Smooth muscle cell (in vitro differentiated cells): ENCODE results near the gene CTCFL. TPM values are rescaled to one million over a fixed set of nuclear protein-coding genes. Genes with fewer than 3 reads are reported as not detected.
A peak's percentile ranks its signal among the peaks of the same experiment; 100 is the strongest.

Experiments used
- DNase-seq: peaks from one replicate; lab custom pipeline; 2025; ENCODE audit not compliant: unreplicated experiment; lab: John Stamatoyannopoulos, UW
- H2AFZ ChIP-seq: fragments of 200-600 bp; sonication (generic); 2 replicates; pipeline ENCODE4 v1.6.0; 2016; ENCODE audit warnings: antibody characterized with exemption, low read depth, mild to moderate bottlenecking
- H3F3A ChIP-seq: fragments of 200-600 bp; sonication (generic); 2 replicates; pipeline ENCODE4 v1.6.0; 2017; ENCODE audit warnings: antibody characterized with exemption, low read depth
- H3K27ac ChIP-seq: fragments of 200-600 bp; sonication (generic); 2 replicates; pipeline ENCODE4 v1.5.1; 2016; ENCODE audit warnings: low read depth, mild to moderate bottlenecking
- H3K27me3 ChIP-seq: fragments of 200-600 bp; sonication (generic); 2 replicates; pipeline ENCODE4 v1.6.1; 2016; ENCODE audit warnings: low read depth, mild to moderate bottlenecking
- H3K36me3 ChIP-seq: fragments of 200-600 bp; sonication (generic); 2 replicates; pipeline ENCODE4 v1.5.1; 2016; ENCODE audit warnings: low read depth
- H3K4me1 ChIP-seq: fragments of 200-600 bp; sonication (generic); 2 replicates; pipeline ENCODE4 v1.5.1; 2016; ENCODE audit warnings: low read depth
- H3K4me2 ChIP-seq: fragments of 200-600 bp; sonication (generic); 2 replicates; pipeline ENCODE4 v1.6.0; 2016; ENCODE audit warnings: mild to moderate bottlenecking
- H3K4me3 ChIP-seq: fragments of 200-600 bp; sonication (generic); 2 replicates; pipeline ENCODE4 v1.5.1; 2016; ENCODE audit warnings: mild to moderate bottlenecking
- H3K79me2 ChIP-seq: fragments of 200-600 bp; sonication (generic); 2 replicates; pipeline ENCODE4 v1.6.0; 2016; ENCODE audit warnings: low read depth, mild to moderate bottlenecking
- H3K9ac ChIP-seq: fragments of 200-600 bp; sonication (generic); 2 replicates; pipeline ENCODE4 v1.6.0; 2016; ENCODE audit warnings: low read depth
- H3K9me3 ChIP-seq: fragments of 200-600 bp; sonication (generic); replicated peaks from 2 replicates; pipeline ENCODE4 v1.5.1; 2016; ENCODE audit warnings: low read depth
- H4K20me1 ChIP-seq: fragments of 200-600 bp; sonication (generic); 2 replicates; pipeline ENCODE4 v1.6.0; 2016; ENCODE audit warnings: low read depth
- WGBS: methylation state at CpG from one replicate; pipeline ENCODE4 v1.1.7; 2016; ENCODE audit warnings: low lambda C conversion rate; 5-methylcytosine and 5-hydroxymethylcytosine counted together
- polyA plus RNA-seq: library from polyadenylated mRNA; unstranded; fragments of >200 nt; fragmentation: Nextera tagmentation; extraction: Ambion mirVana; gene quantifications from 2 replicates; pipeline ENCODE4 v1.2.1, GENCODE V29; 2016
- total RNA-seq: library from RNA; depleted of rRNA; stranded (reverse); fragments of >200 nt; gene quantifications from 2 replicates; pipeline ENCODE4 v1.2.3, GENCODE V29; 2014
- TF ChIP-seq, protein P1 (sequence below): fragments of 200-600 bp; sonication (generic); IDR thresholded peaks from 2 replicates; pipeline ENCODE4 v1.5.1; 2017; ENCODE audit warnings: borderline replicate concordance, mild to moderate bottlenecking, antibody characterized with exemption; ENCODE audit not compliant: insufficient read depth, poor library complexity, severe bottlenecking

CTCFL gene
- total and polyA plus RNA-seq, 2 experiments from 2014 or later = not detected

DNA sequence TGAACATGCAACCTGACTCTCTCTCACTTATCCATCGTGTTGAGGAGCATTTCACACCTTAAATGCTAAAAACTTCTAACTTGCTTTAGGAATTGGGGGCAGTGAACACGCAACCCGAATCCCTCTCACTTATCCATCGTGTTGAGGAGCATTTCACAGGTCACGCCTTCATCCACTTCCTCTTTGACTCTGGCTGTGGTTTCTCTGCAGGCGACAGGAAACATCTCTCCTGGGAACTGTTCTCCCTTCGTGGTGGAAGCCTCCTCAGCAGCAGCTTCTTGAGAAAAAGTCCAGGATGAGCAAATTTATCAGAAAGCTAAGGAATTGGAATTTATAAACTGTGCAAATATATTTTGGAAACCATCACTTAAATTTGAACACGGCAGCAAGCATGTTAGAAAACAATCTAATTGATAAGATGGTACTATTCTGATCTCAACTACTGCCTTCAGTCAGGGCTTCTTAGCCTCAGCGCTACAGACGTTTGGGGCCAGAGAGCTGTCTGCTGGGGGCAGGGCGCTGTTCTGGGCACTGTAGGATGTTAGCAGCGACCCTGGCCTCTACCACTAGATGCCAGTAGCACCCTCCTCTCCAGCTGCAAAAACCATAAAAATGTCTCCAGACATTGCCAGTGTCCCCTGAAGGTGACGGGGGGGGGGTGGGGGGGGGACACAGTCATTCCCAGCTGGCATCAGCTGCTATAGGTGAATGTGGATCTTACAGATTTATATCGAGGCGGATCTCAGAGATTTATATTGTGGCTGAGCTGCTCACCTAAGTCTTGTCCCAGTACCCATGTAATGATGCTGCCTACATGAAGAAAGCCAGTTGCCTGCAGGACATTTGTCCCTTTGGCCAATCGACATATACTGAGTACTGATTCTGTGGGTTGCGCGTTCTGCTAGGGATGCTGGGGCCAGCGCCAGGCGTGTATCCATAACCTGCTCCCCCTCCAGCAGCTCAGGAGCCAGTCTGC, 26.2 kb downstream of the CTCFL start:
- Histone ChIP-seq H2AFZ (peak overlapping the region; percentile 16), H4K20me1 (no peaks in the 10 kb centered on the region), H3K36me3 (no peaks in the 10 kb centered on the region), H3K9me3 (no peaks in the 10 kb centered on the region), H3K4me3 (no peak overlapping the region), H3K4me2 (peak overlapping the region; percentile 34), H3K79me2 (no peaks in the 10 kb centered on the region), H3K9ac (no peak overlapping the region), H3K4me1 (peaks cover 11% of the 10 kb centered on the region), H3F3A (no peaks in the 10 kb centered on the region), H3K27ac (no peak overlapping the region), H3K27me3 (peaks cover 4% of the 10 kb centered on the region)
- DNase-seq = no peak
- 46% methylated on average over 20 of the region's 20 CpGs for WGBS
- TF ChIP-seq, protein P1, sequence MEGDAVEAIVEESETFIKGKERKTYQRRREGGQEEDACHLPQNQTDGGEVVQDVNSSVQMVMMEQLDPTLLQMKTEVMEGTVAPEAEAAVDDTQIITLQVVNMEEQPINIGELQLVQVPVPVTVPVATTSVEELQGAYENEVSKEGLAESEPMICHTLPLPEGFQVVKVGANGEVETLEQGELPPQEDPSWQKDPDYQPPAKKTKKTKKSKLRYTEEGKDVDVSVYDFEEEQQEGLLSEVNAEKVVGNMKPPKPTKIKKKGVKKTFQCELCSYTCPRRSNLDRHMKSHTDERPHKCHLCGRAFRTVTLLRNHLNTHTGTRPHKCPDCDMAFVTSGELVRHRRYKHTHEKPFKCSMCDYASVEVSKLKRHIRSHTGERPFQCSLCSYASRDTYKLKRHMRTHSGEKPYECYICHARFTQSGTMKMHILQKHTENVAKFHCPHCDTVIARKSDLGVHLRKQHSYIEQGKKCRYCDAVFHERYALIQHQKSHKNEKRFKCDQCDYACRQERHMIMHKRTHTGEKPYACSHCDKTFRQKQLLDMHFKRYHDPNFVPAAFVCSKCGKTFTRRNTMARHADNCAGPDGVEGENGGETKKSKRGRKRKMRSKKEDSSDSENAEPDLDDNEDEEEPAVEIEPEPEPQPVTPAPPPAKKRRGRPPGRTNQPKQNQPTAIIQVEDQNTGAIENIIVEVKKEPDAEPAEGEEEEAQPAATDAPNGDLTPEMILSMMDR = no peak

DNA sequence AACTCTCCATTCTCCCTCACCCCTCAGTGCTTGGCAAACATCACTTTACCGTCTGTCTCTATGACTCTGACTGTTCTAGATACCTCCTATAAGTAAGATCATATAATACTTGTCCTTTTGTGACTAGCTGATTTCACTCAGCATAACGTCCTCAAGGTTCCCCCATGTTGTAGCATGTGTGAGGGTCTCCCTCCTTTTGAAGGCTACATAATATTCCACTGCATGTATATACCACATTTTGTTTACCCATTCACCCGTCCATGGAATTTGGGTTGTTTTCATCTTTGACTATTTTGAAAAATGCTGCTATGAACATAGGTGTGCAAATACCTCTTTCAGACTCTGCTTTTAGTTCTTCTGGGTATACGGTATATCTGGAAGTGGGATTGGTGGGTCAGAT, 28.3 kb downstream of the CTCFL start:
- Histone ChIP-seq H3K9ac (no peak overlapping the region), H3K27ac (no peak overlapping the region), H3K4me2 (no peak overlapping the region), H4K20me1 (no peaks in the 10 kb centered on the region), H3K79me2 (no peaks in the 10 kb centered on the region), H3K4me3 (no peak overlapping the region), H2AFZ (no peak overlapping the region), H3K9me3 (no peaks in the 10 kb centered on the region), H3K4me1 (peaks cover 19% of the 10 kb centered on the region), H3F3A (no peaks in the 10 kb centered on the region), H3K36me3 (no peaks in the 10 kb centered on the region), H3K27me3 (peaks cover 4% of the 10 kb centered on the region)
- no peak for DNase-seq
- 86% methylated on average over 4 of the region's 4 CpGs for WGBS
- TF ChIP-seq, protein P1 = no peak

DNA sequence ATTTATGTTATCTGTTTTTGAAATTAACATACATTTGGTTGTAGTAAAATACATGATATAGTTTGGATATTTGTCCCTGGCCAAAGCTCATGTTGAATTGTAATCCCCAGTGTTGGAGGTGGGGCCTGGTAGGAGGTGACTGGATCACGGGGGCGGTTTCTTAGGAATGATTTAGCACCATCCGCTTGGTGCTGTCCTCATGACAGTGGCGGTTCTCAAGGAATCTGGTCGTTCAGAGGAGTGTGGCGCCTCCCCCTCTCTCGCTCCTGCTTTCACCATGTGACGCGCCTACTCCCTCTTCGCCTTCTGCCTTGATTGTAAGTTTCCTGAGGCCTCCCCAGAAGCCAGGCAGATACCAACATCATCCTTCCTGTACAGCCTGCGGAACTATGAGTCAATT, 29.0 kb downstream of the CTCFL start:
- WGBS = 84% methylated on average over 11 of the region's 11 CpGs
- no peak overlapping the region for H3K4me3 ChIP-seq
- no peaks in the 10 kb centered on the region for H4K20me1 ChIP-seq
- no peak overlapping the region for H3K27ac ChIP-seq
- no peaks in the 10 kb centered on the region for H3K9me3 ChIP-seq
- no peak for DNase-seq
- no peak overlapping the region for H3K9ac ChIP-seq
- H3K36me3 ChIP-seq = no peaks in the 10 kb centered on the region
- TF ChIP-seq, protein P1 = no peak
- no peaks in the 10 kb centered on the region for H3K79me2 ChIP-seq
- H2AFZ ChIP-seq = no peak overlapping the region
- H3F3A ChIP-seq = no peaks in the 10 kb centered on the region
- H3K27me3 ChIP-seq = peaks cover 4% of the 10 kb centered on the region
- H3K4me2 ChIP-seq = no peak overlapping the region
- peaks cover 16% of the 10 kb centered on the region for H3K4me1 ChIP-seq
